ENCODE measurements around the gene ZBTB8B. TPM values are rescaled to one million over a fixed set of nuclear protein-coding genes. Genes with fewer than 3 reads are reported as not detected.
"Not testable (repeated sequence)": the region's sequence is repeated elsewhere in the genome, so short reads cannot be mapped to it uniquely, and the experiment has no call there.

The ZBTB8B gene
- total and polyA plus RNA-seq, 7 experiments from 2014 or later = 0.02 TPM; not detected in 6

DNA sequence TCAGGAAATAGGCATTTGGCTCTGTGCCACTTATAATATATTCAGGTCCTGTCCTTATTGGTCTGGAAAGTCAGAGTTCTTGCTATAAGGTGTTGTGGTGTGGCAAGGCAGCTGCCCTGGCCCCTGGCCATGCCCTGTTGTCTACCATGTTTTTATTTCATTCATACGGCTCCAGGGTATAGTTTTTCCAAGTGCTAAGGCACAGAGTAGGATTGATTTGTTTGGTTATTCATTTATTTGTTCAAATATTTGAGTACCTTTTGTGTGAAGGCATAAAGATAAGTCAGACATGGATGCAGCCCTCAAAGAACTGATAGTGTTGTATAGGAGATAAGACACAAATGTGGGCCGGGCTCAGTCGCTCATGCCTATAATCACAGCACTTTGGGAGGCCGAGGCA, 10.1 kb downstream of the ZBTB8B start:
- peaks cover 0 to 3% (median 0%) of the 10 kb centered on the region in 11 donors for H3K9me3 Mint-ChIP-seq
- H3K27ac ChIP-seq (ENCODE audit: low read depth, low read length) = no peak overlapping the region
- DNase-seq (no peak), ATAC-seq (no peak)
- ChIA-PET POLR2A (no interaction called here), CTCF (no interaction called here)
- H3K36me3 ChIP-seq (ENCODE audit: control insufficient read depth in 2 of 3, insufficient read depth in 3 of 3, low read length in 3 of 3) = no peaks in the 10 kb centered on the region
- no peak overlapping the region for H3K4me3 Mint-ChIP-seq
- no peaks in the 10 kb centered on the region for H3K4me1 Mint-ChIP-seq
- H3K4me3 ChIP-seq (ENCODE audit: low read length) = no peak overlapping the region
- H3K36me3 Mint-ChIP-seq = peaks cover 0 to 3% (median 0%) of the 10 kb centered on the region in 5 donors
- peaks cover 5 to 23% (median 19%) of the 10 kb centered on the region in 5 donors for H3K27me3 Mint-ChIP-seq
- intact Hi-C loops (cut with micrococcal nuclease) = no loop called here
- no peaks in the 10 kb centered on the region for H3K4me1 ChIP-seq (ENCODE audit: control insufficient read depth in 2 of 2, insufficient read depth in 2 of 2, low read length in 2 of 2)
- H3K27me3 ChIP-seq (ENCODE audit: control insufficient read depth in 2 of 2, insufficient read depth in 2 of 2, low read length in 2 of 2) = no peaks in the 10 kb centered on the region
- no peaks in the 10 kb centered on the region for H3K9me3 ChIP-seq (ENCODE audit: control insufficient read depth in 2 of 3, low read length in 3 of 3)
- H3K27ac Mint-ChIP-seq = no peak overlapping the region

DNA sequence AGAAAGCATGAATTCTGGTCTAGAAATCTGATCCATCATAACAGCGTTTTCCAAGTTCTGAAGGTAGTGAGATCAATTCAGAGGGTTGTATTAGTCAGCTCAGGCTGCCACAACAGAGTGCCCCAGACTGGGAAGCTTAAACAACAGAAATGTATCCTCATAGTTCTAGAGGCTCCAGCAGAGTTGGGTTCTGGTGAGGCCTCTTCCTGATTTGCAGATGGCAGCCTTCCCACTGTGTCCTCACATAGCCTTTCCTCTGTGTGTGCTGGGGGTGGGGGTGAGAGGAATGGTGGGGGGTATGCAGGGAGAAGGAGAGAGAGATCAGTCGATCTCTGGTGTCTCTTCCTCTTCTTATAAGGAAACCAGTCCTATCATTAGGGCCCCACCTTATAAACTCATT, 15.1 kb downstream of the ZBTB8B start:
- Histone ChIP-seq H3K27me3 (ENCODE audit: control insufficient read depth in 2 of 2, insufficient read depth in 2 of 2, low read length in 2 of 2) (no peaks in the 10 kb centered on the region), H3K27ac (ENCODE audit: low read depth, low read length) (no peak overlapping the region), H3K4me3 (ENCODE audit: low read length) (no peak overlapping the region), H3K4me1 (ENCODE audit: control insufficient read depth in 2 of 2, insufficient read depth in 2 of 2, low read length in 2 of 2) (no peaks in the 10 kb centered on the region), H3K36me3 (ENCODE audit: control insufficient read depth in 2 of 3, insufficient read depth in 3 of 3, low read length in 3 of 3) (no peaks in the 10 kb centered on the region), H3K9me3 (ENCODE audit: control insufficient read depth in 2 of 3, low read length in 3 of 3) (no peaks in the 10 kb centered on the region)
- Mint-ChIP-seq H3K4me3 (no peak overlapping the region), H3K9me3 (peaks cover 0 to 3% (median 0%) of the 10 kb centered on the region in 11 donors), H3K27ac (no peak overlapping the region), H3K4me1 (no peaks in the 10 kb centered on the region), H3K36me3 (peaks cover 0 to 3% (median 0%) of the 10 kb centered on the region in 5 donors), H3K27me3 (peaks cover 0 to 19% (median 12%) of the 10 kb centered on the region in 5 donors)
- DNase-seq (no peak), ATAC-seq (no peak)
- CTCF ChIA-PET = no interaction called here
- intact Hi-C loops (cut with micrococcal nuclease) = no loop called here
- POLR2A ChIA-PET = no interaction called here

DNA sequence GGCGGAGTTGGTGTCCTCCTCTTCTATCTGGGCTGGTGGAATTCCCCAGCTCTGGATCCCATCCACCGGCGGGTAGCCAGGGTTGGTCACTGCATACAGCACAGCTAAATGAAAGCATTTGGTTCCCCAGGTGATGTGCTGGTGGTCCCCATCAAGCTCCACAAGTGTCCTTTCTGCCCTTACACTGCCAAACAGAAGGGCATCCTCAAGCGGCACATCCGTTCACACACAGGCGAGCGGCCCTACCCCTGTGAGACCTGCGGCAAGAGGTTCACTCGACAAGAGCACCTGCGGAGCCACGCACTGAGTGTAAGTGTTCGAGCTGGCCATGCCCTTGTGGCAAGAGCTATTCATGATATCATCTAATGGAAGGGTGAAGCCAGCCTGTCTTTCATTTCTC, 15.9 kb downstream of the ZBTB8B start:
- CTCF ChIA-PET = no interaction called here
- H3K9me3 ChIP-seq (ENCODE audit: control insufficient read depth in 2 of 3, low read length in 3 of 3) = no peaks in the 10 kb centered on the region
- no peak overlapping the region for H3K4me3 ChIP-seq (ENCODE audit: low read length)
- intact Hi-C loops (cut with micrococcal nuclease) = no loop called here
- DNase-seq = no peak
- H3K27me3 ChIP-seq (ENCODE audit: control insufficient read depth in 2 of 2, insufficient read depth in 2 of 2, low read length in 2 of 2) = no peaks in the 10 kb centered on the region
- Mint-ChIP-seq H3K4me1 (no peaks in the 10 kb centered on the region), H3K36me3 (peaks cover 0 to 3% (median 0%) of the 10 kb centered on the region in 5 donors), H3K27ac (no peak overlapping the region), H3K9me3 (peaks cover 0 to 5% (median 0%) of the 10 kb centered on the region in 11 donors), H3K4me3 (no peak overlapping the region), H3K27me3 (peaks cover 0 to 26% (median 8%) of the 10 kb centered on the region in 5 donors)
- ATAC-seq = no peak
- H3K36me3 ChIP-seq (ENCODE audit: control insufficient read depth in 2 of 3, insufficient read depth in 3 of 3, low read length in 3 of 3) = no peaks in the 10 kb centered on the region
- no peaks in the 10 kb centered on the region for H3K4me1 ChIP-seq (ENCODE audit: control insufficient read depth in 2 of 2, insufficient read depth in 2 of 2, low read length in 2 of 2)
- POLR2A ChIA-PET = interaction anchor here (0.6 kb wide), 1 partner anchor 14 kb away, joined by 3 read pairs; no protein-coding TSS in a partner anchor
- no peak overlapping the region for H3K27ac ChIP-seq (ENCODE audit: low read depth, low read length)

DNA sequence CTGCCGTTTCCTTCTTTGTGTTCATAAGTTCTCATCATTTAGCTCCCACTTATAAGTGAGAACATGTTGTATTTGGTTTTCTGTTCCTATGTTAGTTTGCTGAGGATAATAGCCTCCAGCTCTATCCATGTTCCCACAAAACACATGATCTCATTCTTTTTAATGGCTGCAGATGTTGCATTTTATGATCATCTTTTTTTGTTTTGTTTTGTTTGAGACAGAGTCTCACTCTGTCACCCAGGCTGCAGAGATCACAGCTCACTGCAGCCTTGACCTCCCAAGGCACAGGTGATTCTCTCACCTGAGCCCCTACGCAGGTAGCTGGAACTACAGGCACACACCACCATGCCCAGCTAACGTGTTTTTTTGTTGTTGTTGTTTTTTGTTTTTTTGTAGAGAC, 16.9 kb downstream of the ZBTB8B start:
- ATAC-seq; H3K9me3 Mint-ChIP-seq; POLR2A ChIA-PET; H3K36me3 Mint-ChIP-seq; H3K27me3 ChIP-seq (ENCODE audit: control insufficient read depth in 2 of 2, insufficient read depth in 2 of 2, low read length in 2 of 2); H3K36me3 ChIP-seq (ENCODE audit: control insufficient read depth in 2 of 3, insufficient read depth in 3 of 3, low read length in 3 of 3); H3K4me3 Mint-ChIP-seq; H3K4me1 ChIP-seq (ENCODE audit: control insufficient read depth in 2 of 2, insufficient read depth in 2 of 2, low read length in 2 of 2); H3K4me1 Mint-ChIP-seq; DNase-seq; H3K9me3 ChIP-seq (ENCODE audit: control insufficient read depth in 2 of 3, low read length in 3 of 3); intact Hi-C loops (cut with micrococcal nuclease); CTCF ChIA-PET; H3K4me3 ChIP-seq (ENCODE audit: low read length); H3K27ac Mint-ChIP-seq; H3K27ac ChIP-seq (ENCODE audit: low read depth, low read length): not testable (repeated sequence)
- H3K27me3 Mint-ChIP-seq = peaks cover 0 to 28% (median 6%) of the 10 kb centered on the region in 5 donors

DNA sequence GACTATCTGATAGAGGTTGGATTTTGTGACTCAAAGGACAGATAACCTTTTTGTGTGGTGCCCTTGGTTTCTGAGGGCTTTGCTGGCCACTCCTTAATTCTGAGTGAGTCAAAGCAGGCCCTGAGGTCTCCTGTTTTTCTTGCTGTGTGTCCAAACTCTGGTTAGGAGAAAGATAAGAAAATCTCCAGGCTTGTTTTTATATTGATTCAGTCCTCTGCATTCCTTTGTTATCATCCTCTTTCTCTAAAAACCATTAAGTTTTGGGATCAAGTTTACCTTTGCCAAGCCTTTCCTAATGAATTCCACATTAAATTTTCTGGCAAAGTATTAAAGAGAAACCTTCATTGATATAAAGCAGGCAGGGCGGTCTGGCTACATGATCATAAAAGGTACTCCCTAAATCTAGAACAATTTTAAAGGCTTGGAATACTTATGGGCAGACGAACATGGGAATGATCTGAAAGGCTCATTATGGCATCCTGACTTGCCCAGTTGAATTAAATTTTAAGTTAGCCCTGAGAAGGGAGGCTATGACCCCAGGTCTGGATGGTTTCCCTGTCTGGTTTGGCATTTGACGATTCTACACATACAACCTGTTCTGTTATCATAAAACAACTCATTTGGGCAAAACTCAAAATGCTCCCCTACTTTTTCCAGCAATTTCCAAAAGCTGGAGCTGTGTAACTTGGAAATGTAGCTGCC, 20.8 kb downstream of the ZBTB8B start:
- Mint-ChIP-seq H3K4me3 (no peak overlapping the region), H3K4me1 (no peaks in the 10 kb centered on the region), H3K27ac (no peak overlapping the region), H3K27me3 (peaks cover 0 to 38% (median 7%) of the 10 kb centered on the region in 5 donors), H3K36me3 (no peaks in the 10 kb centered on the region), H3K9me3 (peaks cover 0 to 5% (median 0%) of the 10 kb centered on the region in 11 donors)
- no peaks in the 10 kb centered on the region for H3K27me3 ChIP-seq (ENCODE audit: control insufficient read depth in 2 of 2, insufficient read depth in 2 of 2, low read length in 2 of 2)
- no peaks in the 10 kb centered on the region for H3K4me1 ChIP-seq (ENCODE audit: control insufficient read depth in 2 of 2, insufficient read depth in 2 of 2, low read length in 2 of 2)
- H3K9me3 ChIP-seq (ENCODE audit: control insufficient read depth in 2 of 3, low read length in 3 of 3) = no peaks in the 10 kb centered on the region
- no peak overlapping the region for H3K27ac ChIP-seq (ENCODE audit: low read depth, low read length)
- no peak overlapping the region for H3K4me3 ChIP-seq (ENCODE audit: low read length)
- DNase-seq (no peak), ATAC-seq (no peak)
- H3K36me3 ChIP-seq (ENCODE audit: control insufficient read depth in 2 of 3, insufficient read depth in 3 of 3, low read length in 3 of 3) = no peaks in the 10 kb centered on the region
- CTCF ChIA-PET = no interaction called here
- intact Hi-C loops (cut with micrococcal nuclease) = no loop called here
- POLR2A ChIA-PET = no interaction called here

DNA sequence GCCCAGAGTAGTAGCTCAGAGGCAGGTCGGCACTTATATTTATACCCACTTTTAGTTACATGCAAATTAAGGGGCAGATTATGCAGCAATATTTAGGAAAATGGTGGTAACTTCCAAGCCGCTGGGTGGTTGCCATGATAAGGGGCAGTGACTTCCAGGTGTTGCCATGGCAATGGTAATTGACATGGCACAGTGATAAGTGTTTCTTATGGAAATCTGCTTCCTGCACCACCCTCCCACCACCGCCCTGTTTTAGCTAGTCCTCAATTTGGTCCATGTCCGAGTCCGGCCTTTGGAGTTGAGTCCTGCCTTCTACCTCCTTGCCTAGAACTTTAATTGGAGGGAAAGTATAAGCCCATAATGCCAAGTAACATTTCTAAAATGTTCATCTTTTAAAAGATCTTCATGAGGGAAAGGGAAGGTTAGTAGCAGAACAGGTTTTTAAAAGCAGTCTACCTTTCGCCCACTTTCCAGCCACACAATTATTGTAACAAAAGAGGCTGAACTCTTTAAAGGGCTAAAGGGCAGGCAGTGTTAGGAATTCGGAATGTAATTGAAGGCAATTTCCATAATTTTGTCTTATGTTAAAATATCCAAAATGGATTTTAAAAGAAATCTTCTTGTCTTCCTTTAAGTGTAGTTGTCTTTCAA, 21.7 kb downstream of the ZBTB8B start:
- no peak overlapping the region for H3K27ac ChIP-seq (ENCODE audit: low read depth, low read length)
- no peak overlapping the region for H3K4me3 Mint-ChIP-seq
- H3K27ac Mint-ChIP-seq = no peak overlapping the region
- DNase-seq (no peak), ATAC-seq (no peak)
- intact Hi-C loops (cut with micrococcal nuclease) = no loop called here
- ChIA-PET CTCF (no interaction called here), POLR2A (no interaction called here)
- H3K4me1 Mint-ChIP-seq = no peaks in the 10 kb centered on the region
- no peak overlapping the region for H3K4me3 ChIP-seq (ENCODE audit: low read length)
- peaks cover 0 to 38% (median 7%) of the 10 kb centered on the region in 5 donors for H3K27me3 Mint-ChIP-seq
- no peaks in the 10 kb centered on the region for H3K9me3 ChIP-seq (ENCODE audit: control insufficient read depth in 2 of 3, low read length in 3 of 3)
- no peaks in the 10 kb centered on the region for H3K36me3 Mint-ChIP-seq
- no peaks in the 10 kb centered on the region for H3K4me1 ChIP-seq (ENCODE audit: control insufficient read depth in 2 of 2, insufficient read depth in 2 of 2, low read length in 2 of 2)
- no peaks in the 10 kb centered on the region for H3K36me3 ChIP-seq (ENCODE audit: control insufficient read depth in 2 of 3, insufficient read depth in 3 of 3, low read length in 3 of 3)
- peaks cover 0 to 5% (median 0%) of the 10 kb centered on the region in 11 donors for H3K9me3 Mint-ChIP-seq
- H3K27me3 ChIP-seq (ENCODE audit: control insufficient read depth in 2 of 2, insufficient read depth in 2 of 2, low read length in 2 of 2) = no peaks in the 10 kb centered on the region

DNA sequence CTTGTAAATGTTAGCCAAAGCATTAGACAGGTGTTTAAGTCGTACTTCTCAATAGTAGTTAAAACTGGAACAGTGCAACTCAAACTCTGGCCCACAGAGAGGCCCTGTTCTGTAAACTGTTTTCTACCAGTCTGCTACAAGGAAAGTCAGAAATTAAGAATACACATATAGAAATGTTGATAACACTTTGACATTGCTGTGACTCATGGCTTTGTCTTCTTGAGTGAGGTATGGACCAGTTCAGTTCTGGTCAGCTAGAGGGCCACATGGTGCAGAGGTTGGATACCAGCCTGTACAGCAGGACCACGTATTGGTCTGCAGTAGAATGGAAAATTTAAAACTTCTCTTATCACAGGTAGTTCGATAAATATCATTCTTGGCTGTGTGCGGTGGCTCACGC, 22.3 kb downstream of the ZBTB8B start:
- Mint-ChIP-seq H3K4me1 (no peaks in the 10 kb centered on the region), H3K27me3 (peaks cover 0 to 35% (median 7%) of the 10 kb centered on the region in 5 donors), H3K4me3 (no peak overlapping the region), H3K9me3 (peaks cover 0 to 5% (median 0%) of the 10 kb centered on the region in 11 donors), H3K36me3 (no peaks in the 10 kb centered on the region), H3K27ac (no peak overlapping the region)
- ATAC-seq = no peak
- no peak overlapping the region for H3K27ac ChIP-seq (ENCODE audit: low read depth, low read length)
- ChIA-PET CTCF (no interaction called here), POLR2A (no interaction called here)
- no peaks in the 10 kb centered on the region for H3K36me3 ChIP-seq (ENCODE audit: control insufficient read depth in 2 of 3, insufficient read depth in 3 of 3, low read length in 3 of 3)
- no peaks in the 10 kb centered on the region for H3K4me1 ChIP-seq (ENCODE audit: control insufficient read depth in 2 of 2, insufficient read depth in 2 of 2, low read length in 2 of 2)
- H3K9me3 ChIP-seq (ENCODE audit: control insufficient read depth in 2 of 3, low read length in 3 of 3) = no peaks in the 10 kb centered on the region
- H3K27me3 ChIP-seq (ENCODE audit: control insufficient read depth in 2 of 2, insufficient read depth in 2 of 2, low read length in 2 of 2) = no peaks in the 10 kb centered on the region
- intact Hi-C loops (cut with micrococcal nuclease) = no loop called here
- H3K4me3 ChIP-seq (ENCODE audit: low read length) = no peak overlapping the region
- DNase-seq = no peak
